Activated T-helper 1 cell treated with anti-CD3 and anti-CD28 coated beads, Interleukin-12 subunit alpha, Interleukin-12 subunit beta, Interleukin-2, Interleukin-4 antibody, amounts not matched to agents 30 ng/mL and 10 ng/mL and 1 ng/mL, durations not matched to agents 14 hours and 24 hours and 36 hours (primary cell): Measurements from ENCODE around the gene LPCAT3. TPM values are rescaled to one million over a fixed set of nuclear protein-coding genes. Genes with fewer than 3 reads are reported as not detected.

Source experiments
- DNase-seq: peaks from one replicate; pipeline ENCODE4 v3.0.0; 2021; ENCODE audit warnings: low spot score
- H3K27ac Mint-ChIP-seq: one replicate; pipeline ENCODE4 v1.8.0; 2021; ENCODE audit warnings: mild to moderate bottlenecking, mixed read lengths
- H3K27me3 Mint-ChIP-seq: one replicate; pipeline ENCODE4 v1.8.0; 2022; ENCODE audit warnings: mild to moderate bottlenecking, moderate library complexity, mixed read lengths; ENCODE audit not compliant: insufficient read depth
- H3K36me3 Mint-ChIP-seq: one replicate; pipeline ENCODE4 v1.8.0; 2021; ENCODE audit warnings: low read depth, mixed read lengths
- H3K4me1 Mint-ChIP-seq: one replicate; pipeline ENCODE4 v1.8.0; 2021; ENCODE audit warnings: low read depth, mixed read lengths
- H3K4me3 Mint-ChIP-seq: one replicate; pipeline ENCODE4 v1.8.0; 2021; ENCODE audit warnings: mild to moderate bottlenecking, moderate library complexity, mixed read lengths
- H3K9me3 Mint-ChIP-seq: one replicate; pipeline ENCODE4 v1.8.0; 2021; ENCODE audit warnings: mixed read lengths
- intact Hi-C: fragments of 100-400 bp; cut with micrococcal nuclease; formaldehyde crosslinking; loops from one replicate; pipeline ENCODE4 v1.15.1; 2024
- total RNA-seq: library from RNA; stranded (reverse); gene quantifications from 2 replicates; pipeline ENCODE4 v1.2.3, GENCODE V29; 2022

The LPCAT3 gene
- total RNA-seq, 1 donor from 2014 or later = 30.0 TPM

- no peak overlapping the region for H3K27ac Mint-ChIP-seq
- H3K36me3 Mint-ChIP-seq = peaks cover 21% of the 10 kb centered on the region
- intact Hi-C loops = loop anchor here (2.0 to 10.0 kb wide), 3 partner anchors 51 to 469 kb away; partner anchors contain the start of genes GAPDH and VAMP1
- peaks cover 57% of the 10 kb centered on the region for H3K4me1 Mint-ChIP-seq
- no peaks in the 10 kb centered on the region for H3K27me3 Mint-ChIP-seq
- H3K4me3 Mint-ChIP-seq = no peak overlapping the region
- H3K9me3 Mint-ChIP-seq = no peaks in the 10 kb centered on the region
- no peak for DNase-seq
Measured at GRCh38 chr12:6941782-6942181, 76.5 kb downstream of the LPCAT3 start.

- Mint-ChIP-seq H3K4me1 (peaks cover 60% of the 10 kb centered on the region), H3K9me3 (no peaks in the 10 kb centered on the region), H3K4me3 (no peak overlapping the region), H3K27me3 (no peaks in the 10 kb centered on the region), H3K27ac (no peak overlapping the region), H3K36me3 (peaks cover 25% of the 10 kb centered on the region)
- intact Hi-C loops = loop anchor here (5.0 to 10.0 kb wide), 2 partner anchors 406 to 469 kb away; partner anchors contain the start of genes GAPDH and VAMP1
- no peak for DNase-seq
Measured at GRCh38 chr12:6941267-6941666, 77.0 kb downstream of the LPCAT3 start.

DNA sequence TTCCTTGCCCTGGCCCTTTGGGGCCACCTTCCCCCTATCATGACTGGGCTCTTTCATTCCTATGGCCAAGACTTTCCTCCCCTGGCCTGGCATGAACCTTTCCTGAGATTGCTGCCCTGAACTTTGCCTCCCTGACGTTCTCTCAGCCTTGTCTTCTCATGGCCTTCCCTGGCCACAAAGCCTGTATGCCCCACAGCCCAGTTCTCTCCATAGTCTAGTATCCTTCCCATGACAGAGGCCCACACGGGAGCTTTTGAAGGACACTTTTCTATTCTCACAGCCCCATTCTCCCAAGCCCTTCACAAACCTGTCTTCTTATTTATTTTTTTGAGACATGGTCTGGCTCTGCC, 79.1 kb downstream of the LPCAT3 start:
- no peak for DNase-seq
- Mint-ChIP-seq H3K4me1 (peaks cover 59% of the 10 kb centered on the region), H3K27ac (peak overlapping the region; percentile 81), H3K4me3 (peak overlapping the region; percentile 57), H3K9me3 (no peaks in the 10 kb centered on the region), H3K36me3 (peaks cover 39% of the 10 kb centered on the region), H3K27me3 (no peaks in the 10 kb centered on the region)
- intact Hi-C loops = no loop called here

DNA sequence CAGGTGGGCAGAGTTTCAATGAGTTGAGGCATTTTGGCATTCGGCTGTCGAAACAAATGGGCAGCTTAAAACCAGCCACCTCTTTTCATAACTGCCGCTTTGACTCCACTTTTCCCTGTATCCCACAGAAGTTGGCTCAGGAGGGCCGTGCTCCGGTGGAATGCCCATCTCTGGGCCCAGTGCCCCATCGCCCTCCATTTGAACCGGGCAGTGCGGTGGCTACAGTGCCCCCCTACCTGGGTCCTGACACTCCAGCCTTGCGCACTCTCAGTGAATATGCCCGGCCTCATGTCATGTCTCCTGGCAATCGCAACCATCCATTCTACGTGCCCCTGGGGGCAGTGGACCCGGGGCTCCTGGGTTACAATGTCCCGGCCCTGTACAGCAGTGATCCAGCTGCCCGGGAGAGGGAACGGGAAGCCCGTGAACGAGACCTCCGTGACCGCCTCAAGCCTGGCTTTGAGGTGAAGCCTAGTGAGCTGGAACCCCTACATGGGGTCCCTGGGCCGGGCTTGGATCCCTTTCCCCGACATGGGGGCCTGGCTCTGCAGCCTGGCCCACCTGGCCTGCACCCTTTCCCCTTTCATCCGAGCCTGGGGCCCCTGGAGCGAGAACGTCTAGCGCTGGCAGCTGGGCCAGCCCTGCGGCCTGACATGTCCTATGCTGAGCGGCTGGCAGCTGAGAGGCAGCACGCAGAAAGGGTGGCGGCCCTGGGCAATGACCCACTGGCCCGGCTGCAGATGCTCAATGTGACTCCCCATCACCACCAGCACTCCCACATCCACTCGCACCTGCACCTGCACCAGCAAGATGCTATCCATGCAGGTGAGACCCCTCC, 79.7 kb downstream of the LPCAT3 start:
- peaks cover 61% of the 10 kb centered on the region for H3K4me1 Mint-ChIP-seq
- H3K9me3 Mint-ChIP-seq = no peaks in the 10 kb centered on the region
- H3K27me3 Mint-ChIP-seq = no peaks in the 10 kb centered on the region
- intact Hi-C loops = loop anchor here (1.0 kb wide), 8 partner anchors 8 to 275 kb away; partner anchors contain the start of genes EMG1, ING4, LRRC23 and PHB2
- peak overlapping the region; percentile 88 for H3K4me3 Mint-ChIP-seq
- peak overlapping the region; percentile 98 for H3K27ac Mint-ChIP-seq
- H3K36me3 Mint-ChIP-seq = peaks cover 43% of the 10 kb centered on the region
- DNase-seq = no peak

DNA sequence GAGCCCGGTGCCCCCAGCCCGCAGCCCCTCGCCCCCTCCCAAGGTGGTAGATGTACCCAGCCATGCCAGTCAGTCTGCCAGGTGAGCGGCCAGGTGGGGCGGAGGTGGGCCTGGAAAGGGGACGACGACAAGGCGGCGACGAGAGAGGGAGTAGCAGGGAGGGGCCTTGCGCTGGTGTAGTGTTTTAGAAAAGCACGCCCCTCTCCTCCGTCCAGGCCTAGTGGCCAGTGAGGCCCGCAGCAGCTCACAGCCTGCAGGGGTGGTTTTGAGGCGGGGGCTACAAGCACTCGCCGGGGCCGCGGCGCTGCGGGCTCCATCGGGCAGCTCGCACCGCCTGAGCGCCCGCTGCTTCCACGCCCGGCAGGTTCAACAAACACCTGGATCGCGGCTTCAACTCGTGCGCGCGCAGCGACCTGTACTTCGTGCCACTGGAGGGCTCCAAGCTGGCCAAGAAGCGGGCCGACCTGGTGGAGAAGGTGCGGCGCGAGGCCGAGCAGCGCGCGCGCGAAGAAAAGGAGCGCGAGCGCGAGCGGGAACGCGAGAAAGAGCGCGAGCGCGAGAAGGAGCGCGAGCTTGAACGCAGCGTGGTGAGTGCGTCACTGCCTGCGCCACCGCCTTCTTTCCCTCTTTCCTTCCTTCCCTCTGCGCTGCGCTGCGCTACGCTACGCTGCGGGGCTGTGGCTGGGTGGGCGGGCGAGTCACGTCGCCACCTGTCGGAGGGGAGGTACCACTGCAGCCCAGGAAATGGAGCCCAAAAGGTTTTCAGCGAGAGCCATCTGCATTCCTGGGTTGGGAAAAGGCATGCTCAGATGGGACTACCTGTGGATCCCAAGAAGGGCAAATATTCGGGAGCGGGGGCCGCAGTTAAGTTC, 80.6 kb downstream of the LPCAT3 start:
- H3K27ac Mint-ChIP-seq = peak overlapping the region; percentile 98
- H3K4me3 Mint-ChIP-seq = peak overlapping the region; percentile 88

DNA sequence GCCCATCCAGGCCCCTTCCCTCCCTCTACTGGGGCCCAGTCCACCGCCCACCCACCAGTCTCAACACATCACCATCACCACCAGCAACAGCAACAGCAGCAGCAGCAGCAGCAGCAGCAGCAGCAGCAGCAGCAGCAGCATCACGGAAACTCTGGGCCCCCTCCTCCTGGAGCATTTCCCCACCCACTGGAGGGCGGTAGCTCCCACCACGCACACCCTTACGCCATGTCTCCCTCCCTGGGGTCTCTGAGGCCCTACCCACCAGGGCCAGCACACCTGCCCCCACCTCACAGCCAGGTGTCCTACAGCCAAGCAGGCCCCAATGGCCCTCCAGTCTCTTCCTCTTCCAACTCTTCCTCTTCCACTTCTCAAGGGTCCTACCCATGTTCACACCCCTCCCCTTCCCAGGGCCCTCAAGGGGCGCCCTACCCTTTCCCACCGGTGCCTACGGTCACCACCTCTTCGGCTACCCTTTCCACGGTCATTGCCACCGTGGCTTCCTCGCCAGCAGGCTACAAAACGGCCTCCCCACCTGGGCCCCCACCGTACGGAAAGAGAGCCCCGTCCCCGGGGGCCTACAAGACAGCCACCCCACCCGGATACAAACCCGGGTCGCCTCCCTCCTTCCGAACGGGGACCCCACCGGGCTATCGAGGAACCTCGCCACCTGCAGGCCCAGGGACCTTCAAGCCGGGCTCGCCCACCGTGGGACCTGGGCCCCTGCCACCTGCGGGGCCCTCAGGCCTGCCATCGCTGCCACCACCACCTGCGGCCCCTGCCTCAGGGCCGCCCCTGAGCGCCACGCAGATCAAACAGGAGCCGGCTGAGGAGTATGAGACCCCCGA, 81.4 kb downstream of the LPCAT3 start:
- DNase-seq = peak; percentile 50
- Mint-ChIP-seq H3K27me3 (no peaks in the 10 kb centered on the region), H3K9me3 (no peaks in the 10 kb centered on the region), H3K4me1 (peaks cover 60% of the 10 kb centered on the region), H3K36me3 (peaks cover 43% of the 10 kb centered on the region), H3K4me3 (peak overlapping the region; percentile 88), H3K27ac (peak overlapping the region; percentile 98)
- intact Hi-C loops = no loop called here

More for the DNA sequence above, 80.6 kb downstream of the LPCAT3 start:
- Mint-ChIP-seq H3K9me3 (no peaks in the 10 kb centered on the region), H3K4me1 (peaks cover 59% of the 10 kb centered on the region), H3K36me3 (peaks cover 46% of the 10 kb centered on the region), H3K27me3 (no peaks in the 10 kb centered on the region)
- intact Hi-C loops = loop anchor here (1.0 kb wide), 8 partner anchors 9 to 274 kb away; partner anchors contain the start of genes EMG1, ING4, LRRC23 and PHB2
- peak; percentile 91 for DNase-seq

DNA sequence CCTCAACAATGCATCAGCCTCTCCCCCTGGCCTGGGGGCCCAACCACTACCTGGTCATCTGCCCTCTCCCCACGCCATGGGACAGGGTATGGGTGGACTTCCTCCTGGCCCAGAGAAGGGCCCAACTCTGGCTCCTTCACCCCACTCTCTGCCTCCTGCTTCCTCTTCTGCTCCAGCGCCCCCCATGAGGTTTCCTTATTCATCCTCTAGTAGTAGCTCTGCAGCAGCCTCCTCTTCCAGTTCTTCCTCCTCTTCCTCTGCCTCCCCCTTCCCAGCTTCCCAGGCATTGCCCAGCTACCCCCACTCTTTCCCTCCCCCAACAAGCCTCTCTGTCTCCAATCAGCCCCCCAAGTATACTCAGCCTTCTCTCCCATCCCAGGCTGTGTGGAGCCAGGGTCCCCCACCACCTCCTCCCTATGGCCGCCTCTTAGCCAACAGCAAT, 82.1 kb downstream of the LPCAT3 start:
- Mint-ChIP-seq H3K36me3 (peaks cover 43% of the 10 kb centered on the region), H3K4me1 (peaks cover 60% of the 10 kb centered on the region), H3K4me3 (peak overlapping the region; percentile 88), H3K27me3 (no peaks in the 10 kb centered on the region), H3K9me3 (no peaks in the 10 kb centered on the region), H3K27ac (peak overlapping the region; percentile 98)
- DNase-seq = no peak
- intact Hi-C loops = no loop called here

GRCh38 chr12:6935371-6936193, 82.7 kb downstream of the LPCAT3 start:
- no peaks in the 10 kb centered on the region for H3K27me3 Mint-ChIP-seq
- peaks cover 66% of the 10 kb centered on the region for H3K4me1 Mint-ChIP-seq
- peaks cover 41% of the 10 kb centered on the region for H3K36me3 Mint-ChIP-seq
- peak overlapping the region; percentile 88 for H3K4me3 Mint-ChIP-seq
- intact Hi-C loops = no loop called here
- peak overlapping the region; percentile 98 for H3K27ac Mint-ChIP-seq
- no peaks in the 10 kb centered on the region for H3K9me3 Mint-ChIP-seq
- DNase-seq = no peak

GRCh38 chr12:6934110-6934509, 84.2 kb downstream of the LPCAT3 start:
- H3K9me3 Mint-ChIP-seq = no peaks in the 10 kb centered on the region
- H3K4me1 Mint-ChIP-seq = peaks cover 76% of the 10 kb centered on the region
- DNase-seq = no peak
- H3K27me3 Mint-ChIP-seq = no peaks in the 10 kb centered on the region
- peak overlapping the region; percentile 98 for H3K27ac Mint-ChIP-seq
- H3K36me3 Mint-ChIP-seq = peaks cover 34% of the 10 kb centered on the region
- H3K4me3 Mint-ChIP-seq = peak overlapping the region; percentile 25
- intact Hi-C loops = no loop called here

DNA sequence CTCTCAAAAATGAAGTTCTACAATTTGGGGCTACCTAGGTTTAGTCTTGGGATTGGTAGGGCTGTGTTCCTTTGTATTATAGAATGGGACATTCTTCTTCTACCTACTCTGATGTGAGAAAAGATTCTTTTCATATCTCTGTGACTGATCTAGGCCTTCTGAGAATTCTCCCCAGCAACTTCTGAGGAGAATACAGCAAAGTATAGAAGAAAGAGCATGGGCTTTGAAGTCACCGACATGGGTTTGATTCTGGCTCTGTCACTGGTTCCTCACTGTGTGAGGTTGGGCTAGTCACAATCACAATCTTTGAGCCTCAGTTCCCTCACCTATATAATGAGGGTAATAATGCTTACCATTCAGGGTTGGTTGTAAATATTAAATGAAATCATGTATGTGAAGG, 85.5 kb downstream of the LPCAT3 start:
- Mint-ChIP-seq H3K9me3 (no peaks in the 10 kb centered on the region), H3K27me3 (no peaks in the 10 kb centered on the region), H3K36me3 (peaks cover 35% of the 10 kb centered on the region), H3K4me1 (peaks cover 74% of the 10 kb centered on the region), H3K4me3 (peak overlapping the region; percentile 27), H3K27ac (peak overlapping the region; percentile 65)
- DNase-seq = no peak
- intact Hi-C loops = loop anchor here (2.0 kb wide), 1 partner anchor 18 kb away; the partner anchor contains the start of gene ENO2
